ENCODE results near the gene FBXO48.

DNA sequence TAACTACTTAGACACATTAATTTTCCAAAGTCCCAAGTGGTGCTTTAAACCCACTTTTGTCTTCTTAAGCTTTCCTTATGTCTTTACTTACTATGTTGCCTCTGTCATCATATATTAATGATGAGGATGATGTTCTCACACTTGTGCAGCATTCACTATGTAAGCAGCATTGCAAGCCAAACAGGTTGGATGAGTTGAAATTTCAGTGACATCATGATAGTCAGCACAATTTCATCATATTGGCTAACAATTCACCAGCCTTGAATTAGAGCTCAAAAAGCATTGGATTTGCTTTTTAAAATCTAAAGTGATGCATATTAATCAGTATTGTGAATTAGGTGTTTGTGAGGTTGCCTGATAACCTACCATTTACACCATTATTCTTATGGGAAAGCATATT lies 8.0 kb upstream of the FBXO48 start:
- TF ChIP-seq, protein P1, sequence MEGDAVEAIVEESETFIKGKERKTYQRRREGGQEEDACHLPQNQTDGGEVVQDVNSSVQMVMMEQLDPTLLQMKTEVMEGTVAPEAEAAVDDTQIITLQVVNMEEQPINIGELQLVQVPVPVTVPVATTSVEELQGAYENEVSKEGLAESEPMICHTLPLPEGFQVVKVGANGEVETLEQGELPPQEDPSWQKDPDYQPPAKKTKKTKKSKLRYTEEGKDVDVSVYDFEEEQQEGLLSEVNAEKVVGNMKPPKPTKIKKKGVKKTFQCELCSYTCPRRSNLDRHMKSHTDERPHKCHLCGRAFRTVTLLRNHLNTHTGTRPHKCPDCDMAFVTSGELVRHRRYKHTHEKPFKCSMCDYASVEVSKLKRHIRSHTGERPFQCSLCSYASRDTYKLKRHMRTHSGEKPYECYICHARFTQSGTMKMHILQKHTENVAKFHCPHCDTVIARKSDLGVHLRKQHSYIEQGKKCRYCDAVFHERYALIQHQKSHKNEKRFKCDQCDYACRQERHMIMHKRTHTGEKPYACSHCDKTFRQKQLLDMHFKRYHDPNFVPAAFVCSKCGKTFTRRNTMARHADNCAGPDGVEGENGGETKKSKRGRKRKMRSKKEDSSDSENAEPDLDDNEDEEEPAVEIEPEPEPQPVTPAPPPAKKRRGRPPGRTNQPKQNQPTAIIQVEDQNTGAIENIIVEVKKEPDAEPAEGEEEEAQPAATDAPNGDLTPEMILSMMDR (conservative IDR thresholded peaks at IDR 0.05 in 1 of 2, IDR thresholded peaks at IDR 0.05 in 1 of 2; ENCODE audit: low read depth in 1 of 2, low read length in 2 of 2): no peak
- TF ChIP-seq EZH2 (IDR thresholded peaks at IDR 0.05; ENCODE audit: low read length, missing control alignments): no peak

Measured in fibroblast of lung (primary cell).